GM18861 (cell line): ENCODE data around the gene TNFRSF19.

Experiments used
- ATAC-seq: cut with Tn5 transposase; IDR thresholded peaks from one replicate; pipeline ENCODE4 v1.9.1; 2021; ENCODE audit not compliant: unreplicated experiment

Gene TNFRSF19

DNA sequence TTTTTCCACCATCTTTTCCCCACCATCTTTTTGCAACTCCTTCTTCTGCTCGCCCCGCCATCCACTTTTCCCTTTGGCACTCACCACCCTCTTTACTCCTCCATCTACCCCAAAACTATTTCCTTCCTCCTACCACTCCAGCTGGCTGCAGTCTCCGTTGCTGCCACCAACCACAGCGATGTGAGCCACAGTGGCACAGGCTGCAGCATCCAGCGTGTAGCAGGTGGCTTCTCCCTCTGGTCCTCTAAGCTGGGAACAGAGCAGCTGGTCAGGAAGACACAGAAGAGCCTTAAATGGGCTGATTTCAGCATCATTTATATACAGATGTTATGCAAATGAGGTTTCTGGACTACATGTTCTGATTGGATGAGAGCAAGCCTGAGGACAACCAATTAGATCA, 144.5 kb downstream of the TNFRSF19 start:
- ATAC-seq: no peak

DNA sequence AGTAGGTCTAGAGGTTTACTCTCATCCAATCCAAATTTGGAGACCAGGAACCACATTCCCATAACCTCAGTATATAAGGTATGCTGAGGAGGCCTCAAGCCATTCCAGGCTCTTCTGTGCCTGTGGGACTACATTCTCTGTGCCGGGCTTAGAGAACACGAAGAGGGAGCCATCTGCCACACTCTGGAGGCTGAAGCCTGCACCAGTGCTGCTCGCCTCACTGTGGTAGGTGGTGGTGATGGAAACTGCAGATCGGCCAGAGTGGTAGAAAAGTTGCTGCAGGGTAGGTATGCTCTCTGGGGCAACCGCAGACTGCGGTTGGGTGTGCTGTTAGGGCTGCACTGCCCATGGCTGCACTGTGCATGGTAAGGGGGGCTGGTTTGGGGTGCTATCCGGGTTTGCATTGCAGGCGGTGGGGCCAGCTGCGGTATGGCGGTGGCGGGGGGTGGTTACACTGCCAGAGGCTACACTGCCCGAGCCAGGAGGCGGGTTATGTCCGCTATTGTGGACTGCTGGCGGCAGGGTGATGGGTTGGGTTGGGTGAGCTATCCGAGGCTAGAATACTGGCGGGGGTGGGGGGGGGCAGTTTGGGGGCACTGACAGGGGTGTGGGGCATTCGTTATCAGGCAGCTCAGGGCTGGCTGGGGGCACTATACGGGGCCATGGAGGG, 145.0 kb downstream of the TNFRSF19 start:
- ATAC-seq: no peak

GRCh38 chr13:23715762-23716235, 145.6 kb downstream of the TNFRSF19 start:
- no peak for ATAC-seq

DNA sequence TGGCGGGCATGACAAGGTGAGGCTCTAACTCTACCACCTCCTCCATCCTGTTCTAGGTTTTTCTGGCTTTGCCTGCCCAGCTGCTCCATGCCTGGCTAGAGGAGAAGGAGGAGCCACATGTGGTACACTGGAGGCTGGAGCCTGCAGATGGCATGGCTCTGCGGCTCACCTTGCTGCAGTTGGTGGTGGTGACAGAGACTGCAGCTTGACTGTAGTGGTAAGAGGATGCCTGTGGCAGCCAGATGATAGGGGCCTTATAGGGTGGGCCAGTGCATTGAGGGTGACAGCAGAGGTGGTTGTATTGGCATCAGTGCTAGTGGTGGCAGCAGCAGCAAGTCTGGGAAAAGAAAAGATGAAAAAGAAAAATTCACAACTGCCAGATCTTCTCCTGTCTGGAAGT, 146.2 kb downstream of the TNFRSF19 start:
- ATAC-seq: no peak

- no peak for ATAC-seq
Measured at GRCh38 chr13:23718996-23719395, 148.8 kb downstream of the TNFRSF19 start.

- ATAC-seq: no peak
Measured at GRCh38 chr13:23722726-23723453, 152.7 kb downstream of the TNFRSF19 start.

- ATAC-seq: no peak
Measured at GRCh38 chr13:23723471-23723870, 153.3 kb downstream of the TNFRSF19 start.

- ATAC-seq: no peak
Measured at GRCh38 chr13:23724196-23724970, 154.2 kb downstream of the TNFRSF19 start.
